ENCODE data around the gene PDK4. TPM values are rescaled to one million over a fixed set of nuclear protein-coding genes. Genes with fewer than 3 reads are reported as not detected.
"Not testable (repeated sequence)": the region's sequence is repeated elsewhere in the genome, so short reads cannot be mapped to it uniquely, and the experiment has no call there.

Gene PDK4
- polyA plus RNA-seq, 4 donors = 13.5 to 28.6 (median 17.9) TPM

- DNase-seq (ENCODE audit: low read depth in 4 of 4, low spot score in 2 of 4) = no peak
Measured at GRCh38 chr7:95605275-95605674, 9.0 kb upstream of the PDK4 start.

GRCh38 chr7:95604811-95605210 is 8.5 kb upstream of the PDK4 start:
- not testable (repeated sequence) for DNase-seq (ENCODE audit: low read depth in 4 of 4, low spot score in 2 of 4)

GRCh38 chr7:95604397-95604796 is 8.1 kb upstream of the PDK4 start:
- not testable (repeated sequence) for DNase-seq (ENCODE audit: low read depth in 4 of 4, low spot score in 2 of 4)

- DNase-seq (ENCODE audit: low read depth in 4 of 4, low spot score in 2 of 4) = no peak
Measured at GRCh38 chr7:95602421-95602820, 6.1 kb upstream of the PDK4 start.

- DNase-seq (ENCODE audit: low read depth in 4 of 4, low spot score in 2 of 4) = no peak
Measured at GRCh38 chr7:95601316-95601715, 5.0 kb upstream of the PDK4 start.

- DNase-seq (ENCODE audit: low read depth in 4 of 4, low spot score in 2 of 4) = no peak
Measured at GRCh38 chr7:95599069-95599468, 2.8 kb upstream of the PDK4 start.

GRCh38 chr7:95598511-95598910 is 2.2 kb upstream of the PDK4 start:
- no peak for DNase-seq (ENCODE audit: low read depth in 4 of 4, low spot score in 2 of 4)

- DNase-seq (ENCODE audit: low read depth in 4 of 4, low spot score in 2 of 4) = peak in 1 of 4 donors; percentile 29
Measured at GRCh38 chr7:95595746-95596197, 544 bp downstream of the PDK4 start.

- no peak for DNase-seq (ENCODE audit: low read depth in 4 of 4, low spot score in 2 of 4)
Measured at GRCh38 chr7:95594185-95594584, 2.1 kb downstream of the PDK4 start.

GRCh38 chr7:95593343-95593742 is 3.0 kb downstream of the PDK4 start:
- no peak for DNase-seq (ENCODE audit: low read depth in 4 of 4, low spot score in 2 of 4)

- no peak for DNase-seq (ENCODE audit: low read depth in 4 of 4, low spot score in 2 of 4)
Measured at GRCh38 chr7:95592570-95592969, 3.7 kb downstream of the PDK4 start.

GRCh38 chr7:95590387-95591248 is 5.7 kb downstream of the PDK4 start:
- no peak for DNase-seq (ENCODE audit: low read depth in 4 of 4, low spot score in 2 of 4)

GRCh38 chr7:95589766-95590165 is 6.5 kb downstream of the PDK4 start:
- DNase-seq (ENCODE audit: low read depth in 4 of 4, low spot score in 2 of 4) = no peak

GRCh38 chr7:95589031-95589430 is 7.3 kb downstream of the PDK4 start:
- DNase-seq (ENCODE audit: low read depth in 4 of 4, low spot score in 2 of 4) = no peak

- DNase-seq (ENCODE audit: low read depth in 4 of 4, low spot score in 2 of 4) = no peak
Measured at GRCh38 chr7:95586951-95587301, 9.4 kb downstream of the PDK4 start.

GRCh38 chr7:95585426-95585789 is 10.9 kb downstream of the PDK4 start:
- DNase-seq (ENCODE audit: low read depth in 4 of 4, low spot score in 2 of 4) = no peak

GRCh38 chr7:95584769-95585425 is 11.4 kb downstream of the PDK4 start:
- no peak for DNase-seq (ENCODE audit: low read depth in 4 of 4, low spot score in 2 of 4)

GRCh38 chr7:95583834-95584621 is 12.3 kb downstream of the PDK4 start:
- no peak for DNase-seq (ENCODE audit: low read depth in 4 of 4, low spot score in 2 of 4)

GRCh38 chr7:95582578-95583293 is 13.6 kb downstream of the PDK4 start:
- DNase-seq (ENCODE audit: low read depth in 4 of 4, low spot score in 2 of 4) = no peak

GRCh38 chr7:95581467-95581866 is 14.8 kb downstream of the PDK4 start:
- no peak for DNase-seq (ENCODE audit: low read depth in 4 of 4, low spot score in 2 of 4)

- no peak for DNase-seq (ENCODE audit: low read depth in 4 of 4, low spot score in 2 of 4)
Measured at GRCh38 chr7:95579318-95579717, 17.0 kb downstream of the PDK4 start.

Data from left renal cortex interstitium (tissue), 4 donors.